Measurements from ENCODE around the gene TIMM8A.

Gene TIMM8A

GRCh38 chrX:101348452-101349192, at the start of gene TIMM8A:
TIMM8A (minus strand) TSS chrX:101348742; CDS start chrX:101348664, 78 bp downstream.
- DNase-seq = peak; percentile 85

GRCh38 chrX:101397779-101398178, 49.2 kb upstream of the TIMM8A start:
- no peak for DNase-seq

- no peak for DNase-seq
Measured at GRCh38 chrX:101395789-101396188, 47.2 kb upstream of the TIMM8A start.

- DNase-seq = no peak
Measured at GRCh38 chrX:101394372-101394771, 45.8 kb upstream of the TIMM8A start.

GRCh38 chrX:101393530-101394305, 45.2 kb upstream of the TIMM8A start:
- DNase-seq = no peak

GRCh38 chrX:101391831-101392230, 43.3 kb upstream of the TIMM8A start:
- no peak for DNase-seq

GRCh38 chrX:101390664-101391525, 42.4 kb upstream of the TIMM8A start, which contains the start of gene RPL36A:
RPL36A (plus strand) TSS chrX:101391011; CDS start chrX:101391044, 33 bp downstream.
- DNase-seq = peak; percentile 88

GRCh38 chrX:101388604-101389003, 40.1 kb upstream of the TIMM8A start:
- DNase-seq = no peak

GRCh38 chrX:101386542-101386885, 38.0 kb upstream of the TIMM8A start:
- DNase-seq = no peak

GRCh38 chrX:101385795-101386541, 37.4 kb upstream of the TIMM8A start, which contains the start of gene BTK:
BTK (minus strand) TSS chrX:101386191; CDS start chrX:101375284, 10,907 bp downstream.
- no peak for DNase-seq

GRCh38 chrX:101385026-101385684, 36.6 kb upstream of the TIMM8A start:
- no peak for DNase-seq

GRCh38 chrX:101383679-101384205, 35.2 kb upstream of the TIMM8A start:
- DNase-seq = no peak

- no peak for DNase-seq
Measured at GRCh38 chrX:101377547-101377946, 29.0 kb upstream of the TIMM8A start.

GRCh38 chrX:101370888-101371504, 22.5 kb upstream of the TIMM8A start:
- no peak for DNase-seq

- no peak for DNase-seq
Measured at GRCh38 chrX:101369687-101370086, 21.1 kb upstream of the TIMM8A start.

- no peak for DNase-seq
Measured at GRCh38 chrX:101368800-101369199, 20.3 kb upstream of the TIMM8A start.

GRCh38 chrX:101365301-101365795, 16.8 kb upstream of the TIMM8A start:
- DNase-seq = no peak

GRCh38 chrX:101362757-101363156, 14.2 kb upstream of the TIMM8A start:
- DNase-seq = no peak

- DNase-seq = no peak
Measured at GRCh38 chrX:101362116-101362515, 13.6 kb upstream of the TIMM8A start.

GRCh38 chrX:101360390-101360789, 11.8 kb upstream of the TIMM8A start:
- DNase-seq = no peak

GRCh38 chrX:101359966-101360365, 11.4 kb upstream of the TIMM8A start:
- no peak for DNase-seq
